Heart left ventricle (tissue), 16 donors: ENCODE results near the gene ARHGEF17. TPM values are rescaled to one million over a fixed set of nuclear protein-coding genes. Genes with fewer than 3 reads are reported as not detected.

Source experiments
- ATAC-seq, 4 donors: fragments of 200-7000 bp; cut with Tn5 transposase; one replicate each; pipeline ENCODE4 v1.9.1; 2020 to 2022; ENCODE audit warnings: moderate library complexity in 4 of 4, mild to moderate bottlenecking in 3 of 4, moderate number of reproducible peaks in 1 of 4
- DNase-seq, 5 donors: peaks; one replicate each; pipeline ENCODE4 v3.0.0-alpha.2; 2020
- H3K27ac ChIP-seq, 12 donors: fragments of 200-600 bp; sonication (generic) in 4 of 12; one replicate each; pipeline versions ENCODE4 v1.5.0 to v1.8.0; 2016 to 2022; ENCODE audit warnings: mild to moderate bottlenecking in 2 of 12
- H3K27me3 ChIP-seq, 9 donors: fragments of 200-600 bp; sonication (generic) in 2 of 9; one replicate each; pipeline versions ENCODE4 v1.5.1 to v1.8.0; 2016 to 2022; ENCODE audit warnings: mild to moderate bottlenecking in 3 of 9
- H3K36me3 ChIP-seq, 9 donors: fragments of 200-600 bp; sonication (generic) in 2 of 9; one replicate each; pipeline versions ENCODE4 v1.5.0 to v1.8.0; 2018 to 2022; ENCODE audit warnings: mild to moderate bottlenecking in 2 of 9
- H3K4me1 ChIP-seq, 12 donors: fragments of 200-600 bp; sonication (generic) in 4 of 12; one replicate each; pipeline versions ENCODE4 v1.5.0 to v1.8.0; 2016 to 2022; ENCODE audit warnings: mild to moderate bottlenecking in 3 of 12
- H3K4me3 ChIP-seq, 12 donors: fragments of 200-600 bp; sonication (generic) in 4 of 12; one replicate each; pipeline versions ENCODE4 v1.5.0 to v1.8.0; 2017 to 2022; ENCODE audit warnings: mild to moderate bottlenecking in 9 of 12, moderate library complexity in 4 of 12
- H3K9me3 ChIP-seq, 12 donors: fragments of 200-600 bp; sonication (generic) in 4 of 12; one replicate each; pipeline versions ENCODE4 v1.5.0 to v1.8.0; 2016 to 2022; ENCODE audit warnings: mild to moderate bottlenecking in 1 of 12
- POLR2A ChIP-seq, 2 donors: fragments of 450-650 bp; IDR thresholded peaks; one replicate each; pipeline ENCODE4 v1.6.1; 2017; ENCODE audit warnings: antibody characterized with exemption in 2 of 2, mild to moderate bottlenecking in 2 of 2, moderate library complexity in 2 of 2
- WGBS, 4 donors: extraction: QIAGEN DNeasy Blood & Tissue Kit in 2 of 4; methylation state at CpG; one replicate each; pipeline versions ENCODE4 v1.1.5 to v1.1.7; 2013 to 2018; 5-methylcytosine and 5-hydroxymethylcytosine counted together
- intact Hi-C, 10 donors: fragments of 100-400 bp; cut with DNase I; formaldehyde crosslinking; loops; one replicate each; pipeline versions ENCODE4 v1.11.1 to v1.14.2; 2022
- polyA plus RNA-seq, 2 donors: library from polyadenylated mRNA; stranded (reverse); fragments of 200-250 nt; gene quantifications; one replicate each; pipeline ENCODE4 v1.2.3, GENCODE V29; 2013
- total RNA-seq, 9 donors: library from RNA; depleted of rRNA in 2 of 9; stranded (reverse); fragments of >200 nt in 2 of 9; fragmentation: NEBNext Ultra II Directional in 3 of 9; extraction: Animal tissue kit (Norgen Biotek cat#: 25700) in 3 of 9; gene quantifications; one replicate each; pipeline versions ENCODE4 v1.1.0 to v1.2.4, GENCODE V29; 2016 to 2023
- TF ChIP-seq, protein P1 (sequence below), 12 donors: fragments of 200-600 bp; sonication (generic) in 4 of 12; IDR thresholded peaks; one replicate each; pipeline versions ENCODE4 v1.5.0 to v1.8.0; 2018 to 2022; ENCODE audit warnings: antibody characterized with exemption in 12 of 12, mild to moderate bottlenecking in 5 of 12
- donor health status: ischemic (EF 13 %, LVEDD 7.1; RV severe dilation, severe dysfunction).
- donor health status: healthy with polysubstance abuse.
- donor health status: DM: no; HTN: yes; CAD: no.
- donor health status: DM: no; HTN: no; CAD: no.
- donor health status: ischemic (EF 25% LVEDD 6.9; RV normal size, moderate dysfunction).
- donor health status: ischemic (EF 25% LVEDD 5.7; RV mildly dilated, moderate dysfunction).
- donor health status: healthy.
- donor health status: DM: yes; HTN: yes; CAD: no.
- donor health status: ischemic (EF 35%, LVEDD 5.7; RV mildly dilated, moderate dysfunction).
- donor health status: nonischemic (EF 11% LVEDD 7.7; RV severe dilation, severe dysfunction).
- donor health status: DM: yes; HTN: yes; CAD: no.
- donor health status: PGD.
- donor health status: ischemic (EF 29% LVEDD 5.4; RV normal size, mild dysfunction).
- donor health status: nonischemic (EF 23%, LVEDD 6.1; RV moderate dilation, normal function).

Gene ARHGEF17
- total and polyA plus RNA-seq, 11 donors, result 27.5 to 83.9 (median 56.5) TPM

DNA sequence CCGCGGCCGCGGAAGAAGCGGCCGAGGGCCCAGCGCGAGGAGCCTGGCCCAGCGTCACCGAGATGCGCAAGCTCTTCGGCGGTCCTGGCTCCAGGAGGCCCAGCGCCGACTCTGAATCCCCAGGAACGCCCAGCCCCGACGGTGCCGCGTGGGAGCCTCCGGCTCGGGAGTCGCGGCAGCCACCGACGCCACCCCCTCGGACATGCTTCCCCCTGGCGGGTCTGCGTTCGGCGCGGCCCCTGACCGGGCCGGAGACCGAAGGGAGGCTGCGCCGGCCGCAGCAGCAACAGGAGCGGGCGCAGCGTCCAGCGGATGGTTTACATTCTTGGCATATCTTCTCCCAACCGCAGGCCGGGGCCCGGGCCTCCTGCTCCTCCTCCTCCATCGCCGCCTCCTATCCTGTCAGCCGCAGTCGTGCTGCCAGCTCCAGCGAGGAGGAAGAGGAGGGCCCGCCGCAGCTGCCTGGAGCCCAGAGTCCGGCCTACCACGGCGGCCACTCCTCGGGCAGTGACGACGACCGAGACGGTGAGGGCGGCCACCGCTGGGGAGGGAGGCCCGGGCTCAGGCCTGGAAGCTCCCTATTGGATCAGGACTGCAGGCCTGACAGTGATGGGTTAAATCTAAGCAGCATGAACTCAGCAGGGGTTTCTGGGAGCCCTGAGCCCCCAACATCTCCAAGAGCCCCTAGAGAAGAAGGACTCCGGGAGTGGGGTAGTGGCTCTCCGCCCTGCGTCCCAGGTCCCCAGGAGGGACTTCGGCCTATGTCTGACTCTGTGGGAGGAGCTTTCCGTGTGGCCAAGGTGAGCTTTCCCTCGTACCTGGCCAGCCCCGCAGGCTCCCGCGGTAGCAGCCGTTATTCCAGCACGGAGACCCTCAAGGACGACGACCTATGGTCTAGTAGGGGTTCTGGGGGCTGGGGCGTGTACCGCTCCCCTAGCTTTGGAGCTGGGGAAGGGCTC, 1.2 kb downstream of the ARHGEF17 start:
- peak in 1 of 2 donors; percentile 77 for TF ChIP-seq POLR2A (IDR thresholded peaks at IDR 0.05)
- TF ChIP-seq, protein P1, sequence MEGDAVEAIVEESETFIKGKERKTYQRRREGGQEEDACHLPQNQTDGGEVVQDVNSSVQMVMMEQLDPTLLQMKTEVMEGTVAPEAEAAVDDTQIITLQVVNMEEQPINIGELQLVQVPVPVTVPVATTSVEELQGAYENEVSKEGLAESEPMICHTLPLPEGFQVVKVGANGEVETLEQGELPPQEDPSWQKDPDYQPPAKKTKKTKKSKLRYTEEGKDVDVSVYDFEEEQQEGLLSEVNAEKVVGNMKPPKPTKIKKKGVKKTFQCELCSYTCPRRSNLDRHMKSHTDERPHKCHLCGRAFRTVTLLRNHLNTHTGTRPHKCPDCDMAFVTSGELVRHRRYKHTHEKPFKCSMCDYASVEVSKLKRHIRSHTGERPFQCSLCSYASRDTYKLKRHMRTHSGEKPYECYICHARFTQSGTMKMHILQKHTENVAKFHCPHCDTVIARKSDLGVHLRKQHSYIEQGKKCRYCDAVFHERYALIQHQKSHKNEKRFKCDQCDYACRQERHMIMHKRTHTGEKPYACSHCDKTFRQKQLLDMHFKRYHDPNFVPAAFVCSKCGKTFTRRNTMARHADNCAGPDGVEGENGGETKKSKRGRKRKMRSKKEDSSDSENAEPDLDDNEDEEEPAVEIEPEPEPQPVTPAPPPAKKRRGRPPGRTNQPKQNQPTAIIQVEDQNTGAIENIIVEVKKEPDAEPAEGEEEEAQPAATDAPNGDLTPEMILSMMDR (IDR thresholded peaks at IDR 0.05), result peak in 1 of 12 donors; percentile 5
- no peaks in the 10 kb centered on the region for H3K9me3 ChIP-seq
- peak; percentile 70 to 81 (median 78) for ATAC-seq
- peaks cover 0 to 11% (median 0%) of the 10 kb centered on the region in 9 donors for H3K36me3 ChIP-seq
- WGBS, 4 donors, result 0 to 4% (median 3%) methylated on average over 23 to 78 of the region's 78 CpGs
- DNase-seq, result peak; percentile 93 to 96 (median 94)
- peaks cover 0 to 76% (median 53%) of the 10 kb centered on the region in 12 donors for H3K4me1 ChIP-seq
- intact Hi-C loops, result loop anchor here in 5 of 10 donors (2.0 to 5.0 kb wide), 5 partner anchors 14 to 353 kb away; partner anchors contain the start of gene FAM168A (in 1 of the 5)
- H3K4me3 ChIP-seq, result peak overlapping the region; percentile 56 to 90 (median 74)
- H3K27me3 ChIP-seq, result peaks cover 0 to 15% (median 0%) of the 10 kb centered on the region in 9 donors
- peak overlapping the region; percentile 93 to 100 (median 98) for H3K27ac ChIP-seq

DNA sequence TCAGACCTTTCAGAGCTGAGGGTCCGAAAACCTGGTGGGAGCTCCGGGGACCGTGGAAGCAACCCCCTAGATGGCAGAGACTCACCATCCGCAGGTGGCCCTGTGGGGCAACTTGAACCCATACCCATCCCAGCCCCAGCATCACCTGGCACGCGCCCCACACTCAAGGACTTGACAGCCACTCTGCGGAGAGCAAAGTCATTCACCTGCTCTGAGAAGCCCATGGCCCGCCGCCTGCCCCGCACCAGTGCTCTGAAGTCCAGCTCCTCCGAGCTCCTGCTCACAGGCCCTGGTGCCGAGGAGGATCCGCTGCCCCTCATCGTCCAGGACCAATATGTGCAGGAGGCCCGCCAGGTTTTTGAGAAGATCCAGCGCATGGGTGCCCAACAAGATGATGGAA, 2.0 kb downstream of the ARHGEF17 start:
- intact Hi-C loops, result loop anchor here in 1 of 10 donors (2.0 kb wide), 1 partner anchor 17 kb away; no protein-coding TSS in a partner anchor
- no peaks in the 10 kb centered on the region for H3K9me3 ChIP-seq
- H3K27me3 ChIP-seq, result peaks cover 0 to 15% (median 0%) of the 10 kb centered on the region in 9 donors
- H3K27ac ChIP-seq, result peak overlapping the region; percentile 93 to 100 (median 98)
- WGBS, 4 donors, result 57 to 77% (median 64%) methylated on average over 8 to 16 of the region's 16 CpGs
- peaks cover 0 to 13% (median 0%) of the 10 kb centered on the region in 9 donors for H3K36me3 ChIP-seq
- ATAC-seq (no peak), DNase-seq (peak in 1 of 5 donors; percentile 48)
- no peak for TF ChIP-seq POLR2A (IDR thresholded peaks at IDR 0.05)
- TF ChIP-seq, protein P1 (IDR thresholded peaks at IDR 0.05), result no peak
- H3K4me1 ChIP-seq, result peaks cover 0 to 85% (median 61%) of the 10 kb centered on the region in 12 donors
- peak overlapping the region; percentile 56 to 90 (median 74) for H3K4me3 ChIP-seq

DNA sequence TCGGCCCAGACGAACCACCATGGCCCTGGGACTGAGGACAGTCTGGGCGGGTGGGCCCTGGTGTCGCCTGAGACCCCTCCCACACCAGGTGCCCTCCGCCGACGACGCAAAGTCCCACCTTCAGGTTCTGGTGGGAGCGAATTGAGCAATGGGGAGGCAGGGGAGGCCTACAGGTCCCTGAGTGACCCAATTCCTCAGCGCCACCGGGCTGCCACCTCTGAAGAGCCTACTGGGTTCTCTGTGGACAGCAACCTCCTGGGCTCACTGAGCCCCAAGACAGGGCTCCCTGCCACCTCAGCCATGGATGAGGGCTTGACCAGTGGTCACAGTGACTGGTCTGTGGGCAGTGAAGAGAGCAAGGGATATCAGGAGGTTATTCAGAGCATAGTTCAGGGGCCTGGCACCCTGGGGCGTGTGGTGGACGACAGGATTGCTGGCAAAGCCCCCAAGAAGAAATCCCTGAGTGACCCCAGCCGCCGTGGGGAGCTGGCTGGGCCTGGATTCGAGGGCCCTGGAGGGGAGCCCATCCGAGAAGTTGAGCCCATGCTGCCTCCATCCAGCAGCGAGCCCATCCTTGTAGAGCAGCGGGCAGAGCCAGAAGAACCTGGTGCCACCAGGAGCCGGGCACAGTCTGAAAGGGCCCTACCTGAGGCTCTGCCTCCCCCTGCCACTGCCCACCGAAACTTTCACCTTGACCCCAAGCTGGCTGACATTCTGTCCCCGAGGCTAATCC, 2.8 kb downstream of the ARHGEF17 start:
- Histone ChIP-seq H3K27ac (peak overlapping the region in 11 of 12 donors; percentile 93 to 100 (median 98)), H3K36me3 (peaks cover 0 to 13% (median 0%) of the 10 kb centered on the region in 9 donors), H3K4me1 (peaks cover under 1 to 92% (median 69%) of the 10 kb centered on the region in 12 donors), H3K9me3 (no peaks in the 10 kb centered on the region), H3K4me3 (peak overlapping the region; percentile 28 to 90 (median 74)), H3K27me3 (peaks cover 0 to 15% (median 0%) of the 10 kb centered on the region in 9 donors)
- DNase-seq (no peak), ATAC-seq (no peak)
- no peak for TF ChIP-seq POLR2A (IDR thresholded peaks at IDR 0.05)
- intact Hi-C loops, result loop anchor here in 1 of 10 donors (2.0 kb wide), 1 partner anchor 16 kb away; no protein-coding TSS in a partner anchor
- WGBS, 4 donors, result 47 to 72% (median 67%) methylated on average over 12 to 22 of the region's 22 CpGs

DNA sequence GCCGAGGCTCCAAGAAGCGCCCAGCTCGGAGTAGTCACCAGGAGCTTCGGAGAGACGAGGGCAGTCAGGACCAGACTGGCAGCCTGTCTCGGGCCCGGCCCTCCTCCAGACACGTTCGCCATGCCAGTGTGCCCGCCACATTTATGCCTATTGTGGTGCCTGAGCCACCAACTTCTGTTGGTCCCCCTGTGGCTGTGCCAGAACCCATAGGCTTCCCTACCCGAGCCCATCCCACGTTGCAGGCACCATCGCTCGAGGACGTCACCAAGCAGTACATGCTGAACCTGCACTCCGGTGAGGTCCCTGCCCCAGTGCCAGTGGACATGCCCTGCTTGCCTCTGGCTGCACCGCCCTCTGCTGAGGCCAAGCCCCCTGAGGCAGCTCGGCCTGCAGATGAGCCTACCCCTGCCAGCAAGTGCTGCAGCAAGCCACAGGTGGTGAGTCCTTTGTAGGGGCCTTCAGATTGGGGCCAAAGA, 3.4 kb downstream of the ARHGEF17 start:
- Histone ChIP-seq H3K27ac (peak overlapping the region in 11 of 12 donors; percentile 93 to 100 (median 98)), H3K27me3 (peaks cover 0 to 15% (median 0%) of the 10 kb centered on the region in 9 donors), H3K4me3 (peak overlapping the region; percentile 20 to 90 (median 72)), H3K4me1 (peaks cover 5 to 98% (median 75%) of the 10 kb centered on the region in 12 donors), H3K36me3 (peaks cover 0 to 13% (median 0%) of the 10 kb centered on the region in 9 donors), H3K9me3 (no peaks in the 10 kb centered on the region)
- ATAC-seq, result no peak
- 49 to 63% (median 50%) methylated on average over 2 to 18 of the region's 18 CpGs for WGBS, 4 donors
- intact Hi-C loops, result loop anchor here in 1 of 10 donors (2.0 kb wide), 1 partner anchor 15 kb away; no protein-coding TSS in a partner anchor
- DNase-seq, result no peak
- no peak for TF ChIP-seq POLR2A (IDR thresholded peaks at IDR 0.05)
- TF ChIP-seq, protein P1 (IDR thresholded peaks at IDR 0.05), result no peak
